ENCODE data around the gene SHROOM3.
"Not testable (repeated sequence)": the region's sequence is repeated elsewhere in the genome, so short reads cannot be mapped to it uniquely, and the experiment has no call there.

SHROOM3 gene

GRCh38 chr4:76703123-76703490, 268.1 kb downstream of the SHROOM3 start:
- DNase-seq: no peak

- no peak for DNase-seq
These were observed 268.6 kb downstream of the SHROOM3 start for GRCh38 chr4:76703676-76704075.

GRCh38 chr4:76704133-76704881, 269.3 kb downstream of the SHROOM3 start:
- no peak for DNase-seq

GRCh38 chr4:76705472-76705871, 270.4 kb downstream of the SHROOM3 start:
- DNase-seq: no peak

- no peak for DNase-seq
These were observed 271.6 kb downstream of the SHROOM3 start for GRCh38 chr4:76706581-76706980.

DNA sequence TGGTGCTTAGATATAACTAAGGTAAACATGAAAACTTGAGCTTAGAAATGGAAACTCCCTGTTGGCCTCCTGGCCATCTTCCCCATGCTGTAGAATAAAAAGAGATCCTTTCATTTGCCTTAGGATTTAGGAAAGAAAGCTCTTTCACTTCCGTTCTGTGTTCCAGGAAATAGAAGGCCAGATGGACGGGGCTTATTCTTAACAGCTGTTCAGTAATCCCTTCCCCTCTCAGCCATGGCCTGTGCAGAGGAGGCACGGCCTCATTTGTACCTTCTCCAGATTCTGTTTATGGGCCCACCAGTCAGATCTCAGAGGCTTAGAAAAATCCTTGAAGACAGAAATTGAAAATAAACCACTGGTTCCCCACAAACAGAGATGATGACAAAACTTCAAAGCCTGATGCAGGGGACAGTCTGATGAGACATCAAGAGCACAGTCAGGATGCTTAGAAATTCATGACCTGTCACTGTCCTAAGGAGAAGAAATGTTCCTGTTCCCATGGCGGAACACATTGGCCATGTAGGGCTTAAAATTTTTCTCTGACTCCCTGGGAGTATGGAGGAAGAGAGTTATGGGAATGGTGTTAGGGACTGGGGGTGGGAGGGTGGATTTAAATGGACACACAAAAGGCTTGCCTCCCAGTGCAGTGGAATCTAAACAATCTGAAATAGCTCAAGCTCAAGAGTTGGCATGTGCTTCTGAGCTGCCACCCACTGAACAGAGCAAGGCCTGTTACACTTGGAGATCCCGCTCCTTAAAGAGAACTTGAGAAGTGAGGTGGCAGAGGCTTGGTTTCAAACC, 274.1 kb downstream of the SHROOM3 start:
- DNase-seq: no peak

- DNase-seq: no peak
These were observed 274.7 kb downstream of the SHROOM3 start for GRCh38 chr4:76709772-76710090.

- no peak for DNase-seq
These were observed 277.5 kb downstream of the SHROOM3 start for GRCh38 chr4:76712564-76712963.

- DNase-seq: no peak
These were observed 279.2 kb downstream of the SHROOM3 start for GRCh38 chr4:76714226-76714625.

DNA sequence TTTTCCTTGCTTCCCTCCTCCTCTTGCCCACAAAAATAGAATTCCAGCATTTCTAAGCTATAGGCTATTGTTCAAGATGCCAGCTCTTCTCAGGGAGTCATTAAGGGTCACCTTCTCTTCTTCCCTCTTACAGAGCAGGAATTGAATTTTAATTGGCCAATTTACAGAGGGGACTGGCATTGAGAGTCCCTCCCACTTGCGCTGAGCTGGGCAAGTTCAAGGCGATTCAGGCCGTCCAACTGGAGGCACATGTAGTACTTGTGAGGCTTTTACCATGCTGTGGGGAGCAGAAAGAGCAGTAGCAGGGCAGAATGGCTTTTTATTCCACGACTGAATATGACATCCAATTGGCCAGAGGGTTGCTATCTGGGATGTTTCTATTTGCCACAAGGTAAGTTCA, 281.0 kb downstream of the SHROOM3 start:
- DNase-seq: no peak

GRCh38 chr4:76716658-76717057, 281.6 kb downstream of the SHROOM3 start:
- peak; percentile 25 for DNase-seq

- DNase-seq: no peak
These were observed 282.4 kb downstream of the SHROOM3 start for GRCh38 chr4:76717431-76717830.

GRCh38 chr4:76718021-76718420, 283.0 kb downstream of the SHROOM3 start:
- DNase-seq: no peak

GRCh38 chr4:76718831-76719230, 283.8 kb downstream of the SHROOM3 start:
- DNase-seq: no peak

- no peak for DNase-seq
These were observed 285.1 kb downstream of the SHROOM3 start for GRCh38 chr4:76720121-76720520.

- not testable (repeated sequence) for DNase-seq
These were observed 287.1 kb downstream of the SHROOM3 start for GRCh38 chr4:76722146-76722545.

DNA sequence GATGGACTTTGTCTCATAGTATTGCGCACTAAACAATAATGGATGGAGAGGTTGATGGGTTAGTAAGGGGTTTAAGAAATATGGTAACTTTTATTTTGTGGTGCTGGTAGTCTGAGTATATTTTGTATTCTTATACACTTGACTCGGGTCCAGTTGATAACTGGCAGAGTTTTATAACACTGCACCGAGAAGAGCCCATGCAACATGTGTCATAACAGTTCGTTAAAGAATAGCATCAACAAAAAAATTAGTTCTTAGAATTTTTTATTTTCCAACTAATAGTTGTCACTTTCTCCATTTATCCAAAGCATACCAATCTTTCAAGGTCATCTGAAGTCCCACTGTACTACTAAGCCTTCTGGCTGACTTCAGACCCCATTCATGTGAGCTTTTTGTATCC, 287.8 kb downstream of the SHROOM3 start:
- DNase-seq: no peak

DNA sequence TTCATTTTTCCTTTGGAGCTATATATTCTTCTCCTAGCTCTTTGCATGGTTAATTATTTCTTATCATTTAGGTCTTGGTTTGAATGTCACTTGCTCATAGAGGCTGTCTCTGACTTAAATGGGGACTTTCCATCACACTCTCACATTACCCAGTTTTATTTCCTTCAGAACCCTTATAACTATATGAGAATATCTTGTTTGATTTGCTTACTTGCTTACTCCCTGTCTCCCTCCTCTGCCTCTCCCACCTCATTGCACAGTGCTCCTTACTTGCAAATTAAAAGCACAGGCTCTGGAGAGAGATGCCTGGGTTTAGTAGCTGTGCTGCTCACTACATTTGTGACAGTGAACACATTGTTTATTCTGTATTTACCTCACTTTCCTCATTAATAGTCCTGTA, 288.3 kb downstream of the SHROOM3 start:
- no peak for DNase-seq

DNA sequence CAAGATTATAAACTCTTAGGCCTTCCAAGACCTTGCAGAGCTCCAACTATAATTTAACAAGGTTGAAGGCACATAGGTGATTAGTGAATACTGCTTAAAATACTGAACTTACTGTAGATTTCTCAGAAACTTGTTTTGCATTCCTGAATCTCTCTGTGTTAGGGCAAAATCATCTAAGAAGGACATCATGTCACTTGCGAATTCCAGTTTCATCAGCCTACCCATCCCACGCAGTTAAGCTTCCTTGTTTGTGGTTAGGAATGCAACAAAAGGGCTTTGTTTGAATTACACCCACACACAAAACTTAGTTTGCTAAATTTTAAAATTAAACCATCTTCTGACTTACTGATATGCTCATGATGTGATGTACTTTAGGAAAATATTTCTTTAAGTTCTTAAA, 288.9 kb downstream of the SHROOM3 start:
- no peak for DNase-seq

- no peak for DNase-seq
These were observed 290.0 kb downstream of the SHROOM3 start for GRCh38 chr4:76725039-76725438.

- DNase-seq: no peak
These were observed 291.1 kb downstream of the SHROOM3 start for GRCh38 chr4:76726176-76726575.

- no peak for DNase-seq
These were observed 291.6 kb downstream of the SHROOM3 start for GRCh38 chr4:76726631-76727030.

DNA sequence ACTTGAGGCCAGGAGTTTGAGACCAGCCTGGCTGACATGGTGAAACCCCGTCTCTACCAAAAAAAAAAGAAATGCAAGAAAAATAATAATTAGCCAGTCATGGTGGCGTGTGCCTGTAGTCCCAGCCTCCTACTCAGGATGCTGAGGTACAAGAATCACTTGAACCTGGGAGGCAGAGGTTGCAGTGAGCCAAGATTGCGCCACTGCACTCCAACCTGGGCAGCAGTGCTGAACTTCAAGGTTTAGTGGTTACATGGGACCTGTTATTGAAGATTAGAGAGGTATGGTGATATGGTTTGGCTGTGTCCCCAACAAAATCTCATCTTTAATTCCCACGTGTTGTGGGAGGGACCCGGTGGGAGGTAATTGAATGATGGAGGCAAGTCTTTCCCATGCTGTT, 292.9 kb downstream of the SHROOM3 start:
- not testable (repeated sequence) for DNase-seq

DNA sequence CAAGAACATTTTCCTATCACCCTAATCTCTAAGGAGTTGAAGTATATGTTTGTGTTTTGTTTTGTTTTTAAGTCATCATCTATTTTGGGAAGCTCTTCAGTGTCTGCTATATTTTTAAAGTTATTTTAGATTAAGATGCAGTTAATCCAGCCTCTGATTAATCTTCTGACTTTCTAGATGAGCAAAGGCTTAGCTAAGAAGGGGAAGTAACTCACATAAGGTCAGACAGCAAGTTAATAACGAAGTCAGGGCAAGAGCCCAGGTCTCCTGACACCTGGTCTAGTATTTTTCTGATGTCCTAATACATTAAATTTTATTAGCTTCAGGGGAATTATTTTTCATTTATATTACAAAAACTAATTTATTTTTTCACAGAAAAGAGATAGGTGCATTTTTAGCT, 294.4 kb downstream of the SHROOM3 start:
- no peak for DNase-seq

- DNase-seq: no peak
These were observed 295.0 kb downstream of the SHROOM3 start for GRCh38 chr4:76729980-76730379.
